Measurements from ENCODE around the gene DUSP23. TPM values are rescaled to one million over a fixed set of nuclear protein-coding genes. Genes with fewer than 3 reads are reported as not detected.
A peak's percentile ranks its signal among the peaks of the same experiment; 100 is the strongest.

Gene DUSP23
- total and polyA plus RNA-seq, 2 donors (not counting 3 experiments of a cell fraction or from before 2014, with no cell fraction given), result 82.5 to 197 TPM

DNA sequence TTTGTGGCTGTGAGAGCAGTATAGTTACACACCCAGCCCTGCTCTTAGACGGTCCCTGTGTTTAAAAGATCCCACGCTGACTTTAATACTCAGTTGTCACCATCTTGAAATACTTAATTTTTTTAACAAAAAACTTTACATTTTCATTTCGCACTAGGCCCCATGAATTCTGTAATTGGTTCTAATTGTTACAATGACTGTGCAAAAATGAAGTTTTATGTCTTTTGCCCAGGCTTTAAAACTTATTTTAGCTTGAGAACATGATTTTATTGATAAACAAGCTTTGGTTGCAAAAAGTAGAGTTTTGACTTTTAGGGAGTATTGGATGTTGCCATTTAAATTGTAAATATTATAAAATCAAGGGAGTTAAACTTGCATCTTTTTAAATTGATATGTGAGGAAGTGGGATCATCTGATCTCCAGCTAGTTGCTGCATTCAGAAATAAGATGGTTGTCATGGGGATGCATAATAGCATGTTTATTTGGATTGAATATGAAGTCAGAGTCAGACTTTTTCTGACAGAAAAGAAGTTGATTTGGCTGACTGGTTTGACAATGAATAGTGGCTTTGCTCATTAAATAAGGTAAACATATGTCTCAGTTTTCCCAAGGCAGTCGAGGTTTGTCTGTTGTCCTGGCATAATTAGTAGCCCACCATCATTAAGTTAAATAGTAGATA lies 43.4 kb upstream of the DUSP23 start:
- intact Hi-C loops (cut with micrococcal nuclease), result no loop called here
- no peak overlapping the region for H2AFZ ChIP-seq (ENCODE audit: low read depth, low read length)
- DNase-seq (ENCODE audit: low read depth, low spot score) (peak; percentile 52), FAIRE-seq (no peak)
- TF ChIP-seq GATA2 (IDR thresholded peaks at IDR 0.05; ENCODE audit: insufficient read depth, insufficient read length, low read depth, low read length), result no peak
- no peak for TF ChIP-seq JUN (IDR thresholded peaks at IDR 0.05; ENCODE audit: borderline replicate concordance, insufficient read depth, insufficient read length, low read depth)
- no peak for TF ChIP-seq EZH2 (IDR thresholded peaks at IDR 0.05; ENCODE audit: borderline replicate concordance, low read depth, low read length, severe bottlenecking)
- TF ChIP-seq MYC (IDR thresholded peaks at IDR 0.05; ENCODE audit: low read depth, low read length), result no peak
- no peak for TF ChIP-seq POLR2A (IDR thresholded peaks at IDR 0.05; ENCODE audit: low read depth, low read length)
- TF ChIP-seq, protein P1, sequence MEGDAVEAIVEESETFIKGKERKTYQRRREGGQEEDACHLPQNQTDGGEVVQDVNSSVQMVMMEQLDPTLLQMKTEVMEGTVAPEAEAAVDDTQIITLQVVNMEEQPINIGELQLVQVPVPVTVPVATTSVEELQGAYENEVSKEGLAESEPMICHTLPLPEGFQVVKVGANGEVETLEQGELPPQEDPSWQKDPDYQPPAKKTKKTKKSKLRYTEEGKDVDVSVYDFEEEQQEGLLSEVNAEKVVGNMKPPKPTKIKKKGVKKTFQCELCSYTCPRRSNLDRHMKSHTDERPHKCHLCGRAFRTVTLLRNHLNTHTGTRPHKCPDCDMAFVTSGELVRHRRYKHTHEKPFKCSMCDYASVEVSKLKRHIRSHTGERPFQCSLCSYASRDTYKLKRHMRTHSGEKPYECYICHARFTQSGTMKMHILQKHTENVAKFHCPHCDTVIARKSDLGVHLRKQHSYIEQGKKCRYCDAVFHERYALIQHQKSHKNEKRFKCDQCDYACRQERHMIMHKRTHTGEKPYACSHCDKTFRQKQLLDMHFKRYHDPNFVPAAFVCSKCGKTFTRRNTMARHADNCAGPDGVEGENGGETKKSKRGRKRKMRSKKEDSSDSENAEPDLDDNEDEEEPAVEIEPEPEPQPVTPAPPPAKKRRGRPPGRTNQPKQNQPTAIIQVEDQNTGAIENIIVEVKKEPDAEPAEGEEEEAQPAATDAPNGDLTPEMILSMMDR (IDR thresholded peaks at IDR 0.05; ENCODE audit: extremely low read depth in 1 of 2, insufficient read depth in 1 of 2, low read depth in 1 of 2, low read length in 2 of 2), result no peak
- TF ChIP-seq POLR2AphosphoS5 (IDR thresholded peaks at IDR 0.05; ENCODE audit: insufficient read depth, low read depth, low read length), result no peak
- no peak for TF ChIP-seq FOS (IDR thresholded peaks at IDR 0.05; ENCODE audit: borderline replicate concordance, insufficient read depth, low read length)
- TF ChIP-seq, protein P2, sequence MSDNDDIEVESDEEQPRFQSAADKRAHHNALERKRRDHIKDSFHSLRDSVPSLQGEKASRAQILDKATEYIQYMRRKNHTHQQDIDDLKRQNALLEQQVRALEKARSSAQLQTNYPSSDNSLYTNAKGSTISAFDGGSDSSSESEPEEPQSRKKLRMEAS (IDR thresholded peaks at IDR 0.05; ENCODE audit: insufficient read depth, insufficient read length), result no peak
- dilution Hi-C loops (cut with MboI; ENCODE audit: extremely low pct_ligation_motif_present, low sequenced_read_pairs), result no loop called here
- H3K4me2 ChIP-seq (ENCODE audit: insufficient read depth, low read length), result no peak overlapping the region
- H3K79me2 ChIP-seq (ENCODE audit: control insufficient read depth, insufficient read depth, low read length), result no peaks in the 10 kb centered on the region
- H3K9ac ChIP-seq (replicated peaks; ENCODE audit: extremely low read depth, insufficient read depth, low read length), result no peak overlapping the region
- CTCF ChIA-PET, result no interaction called here
- no peaks in the 10 kb centered on the region for H3K27me3 ChIP-seq (ENCODE audit: control insufficient read depth in 2 of 2, insufficient read depth in 2 of 2, low read length in 2 of 2)
- H3K4me3 ChIP-seq (replicated peaks in 1 of 3; ENCODE audit: insufficient read depth in 1 of 3, low read depth in 1 of 3, low read length in 3 of 3), result no peak overlapping the region
- H3K36me3 ChIP-seq (ENCODE audit: control insufficient read depth in 2 of 2, extremely low read depth in 1 of 2, insufficient read depth in 2 of 2, low read length in 2 of 2), result no peaks in the 10 kb centered on the region
- H3K27ac ChIP-seq (ENCODE audit: insufficient read depth, low read depth, low read length), result no peak overlapping the region
- H3K9me3 ChIP-seq (replicated peaks; ENCODE audit: control insufficient read depth, insufficient read depth, low read length), result no peaks in the 10 kb centered on the region
- BruUV-seq (replicated peaks), result no TSS peak
- H4K20me1 ChIP-seq (replicated peaks; ENCODE audit: control insufficient read depth, extremely low read depth, insufficient read depth, low read length), result no peaks in the 10 kb centered on the region
- H3K4me1 ChIP-seq (ENCODE audit: control insufficient read depth, extremely low read depth, insufficient read depth, low read length), result no peaks in the 10 kb centered on the region
- H3K9me1 ChIP-seq (replicated peaks; ENCODE audit: control insufficient read depth, extremely low read depth, insufficient read depth, low read length), result no peaks in the 10 kb centered on the region
- POLR2A ChIA-PET, result no interaction called here
